ENCODE data around the gene AOC3. TPM values are rescaled to one million over a fixed set of nuclear protein-coding genes. Genes with fewer than 3 reads are reported as not detected.
A peak's percentile ranks its signal among the peaks of the same experiment; 100 is the strongest.

The AOC3 gene
- total and polyA plus RNA-seq, 4 donors, result 2.0 to 18.2 (median 4.7) TPM

DNA sequence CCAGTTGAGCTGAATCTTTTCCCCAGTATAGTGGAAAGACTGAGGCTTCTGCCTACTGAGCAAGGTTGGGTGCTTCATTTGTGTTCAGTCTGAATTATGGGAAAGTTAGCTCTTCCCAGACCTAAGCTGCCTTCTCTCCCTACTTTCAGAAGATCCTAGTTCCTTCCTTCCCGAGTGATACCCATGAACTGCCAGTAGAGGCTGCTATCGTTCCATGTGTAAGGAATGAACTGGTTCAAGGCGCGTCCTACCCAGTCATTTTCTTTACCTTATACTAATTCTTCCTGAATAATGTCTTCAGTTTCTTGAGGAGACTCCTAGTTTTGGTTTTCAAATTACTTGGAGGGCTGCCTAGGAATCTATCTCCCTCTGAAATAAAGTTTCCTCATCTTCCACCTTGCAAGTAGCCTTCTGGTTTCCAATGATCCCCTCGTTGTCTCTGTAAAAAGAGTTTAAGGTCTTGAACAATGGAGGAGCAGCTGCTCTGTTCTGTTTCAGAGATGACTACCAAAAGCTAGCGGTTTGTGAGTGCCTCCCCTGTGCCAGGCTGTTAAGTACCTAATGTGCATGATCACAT, 7.6 kb upstream of the AOC3 start:
- peaks cover 18 to 57% (median 37%) of the 10 kb centered on the region in 4 donors for H3K36me3 ChIP-seq (ENCODE audit: control insufficient read depth in 4 of 4, insufficient read depth in 3 of 4, low read depth in 1 of 4, low read length in 3 of 4)
- H3K9me3 ChIP-seq (ENCODE audit: control insufficient read depth in 4 of 4, low read length in 3 of 4), result no peaks in the 10 kb centered on the region
- H3K9ac ChIP-seq (ENCODE audit: low read depth in 1 of 2, low read length in 2 of 2), result no peak overlapping the region
- H3K27ac ChIP-seq (ENCODE audit: low read depth in 1 of 2, low read length in 2 of 2), result no peak overlapping the region
- H3K4me3 ChIP-seq (ENCODE audit: low read depth in 1 of 3, low read length in 3 of 3), result no peak overlapping the region
- TF ChIP-seq, protein P1, sequence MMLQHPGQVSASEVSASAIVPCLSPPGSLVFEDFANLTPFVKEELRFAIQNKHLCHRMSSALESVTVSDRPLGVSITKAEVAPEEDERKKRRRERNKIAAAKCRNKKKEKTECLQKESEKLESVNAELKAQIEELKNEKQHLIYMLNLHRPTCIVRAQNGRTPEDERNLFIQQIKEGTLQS (IDR thresholded peaks at IDR 0.05), result no peak
- TF ChIP-seq TAF1 (conservative IDR thresholded peaks at IDR 0.05) (no peak), HNF4A (conservative IDR thresholded peaks at IDR 0.05) (no peak), NR2F2 (IDR thresholded peaks at IDR 0.05) (no peak), GABPA (IDR thresholded peaks at IDR 0.05 in 1 of 2, conservative IDR thresholded peaks at IDR 0.05 in 1 of 2) (no peak), YY1 (IDR thresholded peaks at IDR 0.05) (no peak), EGR1 (IDR thresholded peaks at IDR 0.05; ENCODE audit: low read depth in 2 of 2) (no peak), FOXA2 (IDR thresholded peaks at IDR 0.05) (no peak), SP1 (IDR thresholded peaks at IDR 0.05) (no peak), RXRA (IDR thresholded peaks at IDR 0.05) (no peak), FOXA1 (IDR thresholded peaks at IDR 0.05) (peak; percentile 8), JUND (IDR thresholded peaks at IDR 0.05) (no peak), RAD21 (IDR thresholded peaks at IDR 0.05) (peak; percentile 98 to 99), HNF4G (IDR thresholded peaks at IDR 0.05) (no peak)
- TF ChIP-seq, protein P2, sequence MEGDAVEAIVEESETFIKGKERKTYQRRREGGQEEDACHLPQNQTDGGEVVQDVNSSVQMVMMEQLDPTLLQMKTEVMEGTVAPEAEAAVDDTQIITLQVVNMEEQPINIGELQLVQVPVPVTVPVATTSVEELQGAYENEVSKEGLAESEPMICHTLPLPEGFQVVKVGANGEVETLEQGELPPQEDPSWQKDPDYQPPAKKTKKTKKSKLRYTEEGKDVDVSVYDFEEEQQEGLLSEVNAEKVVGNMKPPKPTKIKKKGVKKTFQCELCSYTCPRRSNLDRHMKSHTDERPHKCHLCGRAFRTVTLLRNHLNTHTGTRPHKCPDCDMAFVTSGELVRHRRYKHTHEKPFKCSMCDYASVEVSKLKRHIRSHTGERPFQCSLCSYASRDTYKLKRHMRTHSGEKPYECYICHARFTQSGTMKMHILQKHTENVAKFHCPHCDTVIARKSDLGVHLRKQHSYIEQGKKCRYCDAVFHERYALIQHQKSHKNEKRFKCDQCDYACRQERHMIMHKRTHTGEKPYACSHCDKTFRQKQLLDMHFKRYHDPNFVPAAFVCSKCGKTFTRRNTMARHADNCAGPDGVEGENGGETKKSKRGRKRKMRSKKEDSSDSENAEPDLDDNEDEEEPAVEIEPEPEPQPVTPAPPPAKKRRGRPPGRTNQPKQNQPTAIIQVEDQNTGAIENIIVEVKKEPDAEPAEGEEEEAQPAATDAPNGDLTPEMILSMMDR (IDR thresholded peaks at IDR 0.05; ENCODE audit: low read depth, low read length, missing input control), result peak; percentile 93
- TF ChIP-seq, protein P3, sequence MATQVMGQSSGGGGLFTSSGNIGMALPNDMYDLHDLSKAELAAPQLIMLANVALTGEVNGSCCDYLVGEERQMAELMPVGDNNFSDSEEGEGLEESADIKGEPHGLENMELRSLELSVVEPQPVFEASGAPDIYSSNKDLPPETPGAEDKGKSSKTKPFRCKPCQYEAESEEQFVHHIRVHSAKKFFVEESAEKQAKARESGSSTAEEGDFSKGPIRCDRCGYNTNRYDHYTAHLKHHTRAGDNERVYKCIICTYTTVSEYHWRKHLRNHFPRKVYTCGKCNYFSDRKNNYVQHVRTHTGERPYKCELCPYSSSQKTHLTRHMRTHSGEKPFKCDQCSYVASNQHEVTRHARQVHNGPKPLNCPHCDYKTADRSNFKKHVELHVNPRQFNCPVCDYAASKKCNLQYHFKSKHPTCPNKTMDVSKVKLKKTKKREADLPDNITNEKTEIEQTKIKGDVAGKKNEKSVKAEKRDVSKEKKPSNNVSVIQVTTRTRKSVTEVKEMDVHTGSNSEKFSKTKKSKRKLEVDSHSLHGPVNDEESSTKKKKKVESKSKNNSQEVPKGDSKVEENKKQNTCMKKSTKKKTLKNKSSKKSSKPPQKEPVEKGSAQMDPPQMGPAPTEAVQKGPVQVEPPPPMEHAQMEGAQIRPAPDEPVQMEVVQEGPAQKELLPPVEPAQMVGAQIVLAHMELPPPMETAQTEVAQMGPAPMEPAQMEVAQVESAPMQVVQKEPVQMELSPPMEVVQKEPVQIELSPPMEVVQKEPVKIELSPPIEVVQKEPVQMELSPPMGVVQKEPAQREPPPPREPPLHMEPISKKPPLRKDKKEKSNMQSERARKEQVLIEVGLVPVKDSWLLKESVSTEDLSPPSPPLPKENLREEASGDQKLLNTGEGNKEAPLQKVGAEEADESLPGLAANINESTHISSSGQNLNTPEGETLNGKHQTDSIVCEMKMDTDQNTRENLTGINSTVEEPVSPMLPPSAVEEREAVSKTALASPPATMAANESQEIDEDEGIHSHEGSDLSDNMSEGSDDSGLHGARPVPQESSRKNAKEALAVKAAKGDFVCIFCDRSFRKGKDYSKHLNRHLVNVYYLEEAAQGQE (IDR thresholded peaks at IDR 0.05), result no peak
- TF ChIP-seq, protein P4, sequence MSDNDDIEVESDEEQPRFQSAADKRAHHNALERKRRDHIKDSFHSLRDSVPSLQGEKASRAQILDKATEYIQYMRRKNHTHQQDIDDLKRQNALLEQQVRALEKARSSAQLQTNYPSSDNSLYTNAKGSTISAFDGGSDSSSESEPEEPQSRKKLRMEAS (IDR thresholded peaks at IDR 0.05), result no peak
- TF ChIP-seq, protein P5, sequence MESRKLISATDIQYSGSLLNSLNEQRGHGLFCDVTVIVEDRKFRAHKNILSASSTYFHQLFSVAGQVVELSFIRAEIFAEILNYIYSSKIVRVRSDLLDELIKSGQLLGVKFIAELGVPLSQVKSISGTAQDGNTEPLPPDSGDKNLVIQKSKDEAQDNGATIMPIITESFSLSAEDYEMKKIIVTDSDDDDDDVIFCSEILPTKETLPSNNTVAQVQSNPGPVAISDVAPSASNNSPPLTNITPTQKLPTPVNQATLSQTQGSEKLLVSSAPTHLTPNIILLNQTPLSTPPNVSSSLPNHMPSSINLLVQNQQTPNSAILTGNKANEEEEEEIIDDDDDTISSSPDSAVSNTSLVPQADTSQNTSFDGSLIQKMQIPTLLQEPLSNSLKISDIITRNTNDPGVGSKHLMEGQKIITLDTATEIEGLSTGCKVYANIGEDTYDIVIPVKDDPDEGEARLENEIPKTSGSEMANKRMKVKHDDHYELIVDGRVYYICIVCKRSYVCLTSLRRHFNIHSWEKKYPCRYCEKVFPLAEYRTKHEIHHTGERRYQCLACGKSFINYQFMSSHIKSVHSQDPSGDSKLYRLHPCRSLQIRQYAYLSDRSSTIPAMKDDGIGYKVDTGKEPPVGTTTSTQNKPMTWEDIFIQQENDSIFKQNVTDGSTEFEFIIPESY (IDR thresholded peaks at IDR 0.05), result no peak
- H3K27me3 ChIP-seq (ENCODE audit: control insufficient read depth in 4 of 4, insufficient read depth in 4 of 4, low read length in 3 of 4), result no peaks in the 10 kb centered on the region
- peaks cover 0 to 6% (median 1%) of the 10 kb centered on the region in 4 donors for H3K4me1 ChIP-seq (ENCODE audit: control insufficient read depth in 4 of 4, insufficient read depth in 4 of 4, low read length in 3 of 4)
- 39% methylated on average over 6 of the region's 6 CpGs for WGBS
- DNase-seq (ENCODE audit: low spot score), result no peak

Measured in liver (tissue), 9 donors.